Esophagus squamous epithelium (tissue), 5 donors: ENCODE results near the gene IRF2BPL. TPM values are rescaled to one million over a fixed set of nuclear protein-coding genes. Genes with fewer than 3 reads are reported as not detected.

ENCODE experiments used
- DNase-seq: peaks from one replicate; lab custom pipeline; 2025; lab: John Stamatoyannopoulos, UW
- H3K27ac ChIP-seq, 4 donors: fragments of 200-600 bp; sonication (generic); one replicate each; pipeline ENCODE4 v1.5.1; 2016 to 2019; ENCODE audit warnings: mild to moderate bottlenecking in 1 of 4
- H3K27me3 ChIP-seq, 4 donors: fragments of 200-600 bp; sonication (generic); 1 replicate in 3 of 4; 2 replicates in 1 of 4; pipeline versions ENCODE4 v1.5.1 to v1.6.0; 2017 to 2021; ENCODE audit warnings: antibody characterized with exemption in 1 of 4
- H3K36me3 ChIP-seq, 3 donors: fragments of 200-600 bp; sonication (generic); one replicate each; pipeline ENCODE4 v1.5.1; 2016 to 2019
- H3K4me1 ChIP-seq, 3 donors: fragments of 200-600 bp; sonication (generic); one replicate each; pipeline ENCODE4 v1.5.1; 2017 to 2019
- H3K4me3 ChIP-seq, 4 donors: fragments of 200-600 bp; sonication (generic); 1 replicate in 3 of 4; 2 replicates in 1 of 4; pipeline ENCODE4 v1.5.1; 2016 to 2019; ENCODE audit warnings: mild to moderate bottlenecking in 2 of 4, moderate library complexity in 1 of 4
- H3K9me3 ChIP-seq, 3 donors: fragments of 200-600 bp; sonication (generic); one replicate each; pipeline ENCODE4 v1.5.1; 2016 to 2019
- POLR2A ChIP-seq, 4 donors: fragments of 450-650 bp; IDR thresholded peaks; one replicate each; pipeline ENCODE4 v1.6.1; 2017; ENCODE audit warnings: antibody characterized with exemption in 4 of 4, mild to moderate bottlenecking in 4 of 4, moderate library complexity in 3 of 4
- WGBS, 2 donors: methylation state at CpG; one replicate each; pipeline ENCODE4 v1.1.5; 2018; 5-methylcytosine and 5-hydroxymethylcytosine counted together
- intact Hi-C: fragments of 100-400 bp; cut with DNase I; formaldehyde crosslinking; loops from one replicate; pipeline ENCODE4 v1.15.0; 2022
- total RNA-seq, 4 donors: library from RNA; depleted of rRNA; stranded (reverse); fragments of >200 nt; gene quantifications; one replicate each; pipeline ENCODE4 v1.1.0, GENCODE V29; 2016
- TF ChIP-seq, protein P1 (sequence below), 6 experiments: fragments of 450-650 bp in 4 of 6; fragments of 200-600 bp in 2 of 6; sonication (generic) in 2 of 6; IDR thresholded peaks; one replicate each; pipeline ENCODE4 v1.5.1; 2016 to 2019; ENCODE audit warnings: antibody characterized with exemption in 6 of 6, mild to moderate bottlenecking in 4 of 6, moderate library complexity in 4 of 6
- donor health status: DM: yes; HTN: yes; CAD: no.

The IRF2BPL gene
- total RNA-seq = 10 to 100 TPM; 15.8 to 28.8 (median 24.0) TPM

DNA sequence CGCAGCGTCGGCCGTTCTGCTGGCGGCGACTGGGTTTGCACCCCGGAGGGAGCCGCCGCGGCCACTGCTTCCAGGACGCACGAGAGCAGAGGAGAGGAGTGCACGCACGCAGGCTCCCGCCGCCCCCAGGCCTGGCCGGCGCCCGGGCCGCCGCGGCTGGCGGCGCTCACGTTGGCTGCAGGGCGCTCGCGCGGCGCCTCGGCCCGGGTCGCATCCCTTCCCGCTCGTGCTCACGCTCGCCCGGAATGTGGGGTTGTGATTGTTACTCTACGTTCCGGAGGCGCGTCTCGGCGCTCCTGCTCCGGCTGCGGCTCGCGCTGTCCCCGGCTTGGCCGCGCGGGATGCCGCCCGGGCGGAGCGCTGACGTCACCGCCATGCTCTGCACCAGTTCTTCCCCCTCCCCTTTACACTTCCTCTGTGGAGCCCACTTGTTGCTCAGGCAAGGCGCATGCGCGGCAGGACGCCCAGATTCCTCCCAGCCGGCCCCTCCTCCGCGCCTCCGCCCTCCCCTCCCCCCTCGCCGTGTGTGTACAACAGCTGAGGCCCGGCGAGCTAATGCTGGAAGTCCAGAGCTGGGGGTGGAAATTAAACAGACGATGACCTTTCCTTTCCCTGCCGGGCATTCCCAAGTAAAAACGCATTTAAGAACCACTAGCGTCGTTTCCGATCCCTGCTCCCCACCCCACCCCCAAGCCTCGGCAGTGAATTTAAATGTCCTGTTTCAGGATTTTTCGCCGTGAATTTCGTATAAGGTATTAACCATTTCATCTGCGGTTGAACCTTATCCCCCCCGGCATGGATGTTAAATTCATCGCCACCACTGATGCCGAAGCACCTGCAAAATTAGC, at the start of gene IRF2BPL:
TSS of gene IRF2BPL (minus strand) at position 325 of the 848 bp plus-strand sequence. CDS start 916 bp downstream, outside the sequence.
- peak in 3 of 4 donors; percentile 66 to 99 (median 98) for TF ChIP-seq POLR2A (IDR thresholded peaks at IDR 0.05)
- TF ChIP-seq, protein P1, sequence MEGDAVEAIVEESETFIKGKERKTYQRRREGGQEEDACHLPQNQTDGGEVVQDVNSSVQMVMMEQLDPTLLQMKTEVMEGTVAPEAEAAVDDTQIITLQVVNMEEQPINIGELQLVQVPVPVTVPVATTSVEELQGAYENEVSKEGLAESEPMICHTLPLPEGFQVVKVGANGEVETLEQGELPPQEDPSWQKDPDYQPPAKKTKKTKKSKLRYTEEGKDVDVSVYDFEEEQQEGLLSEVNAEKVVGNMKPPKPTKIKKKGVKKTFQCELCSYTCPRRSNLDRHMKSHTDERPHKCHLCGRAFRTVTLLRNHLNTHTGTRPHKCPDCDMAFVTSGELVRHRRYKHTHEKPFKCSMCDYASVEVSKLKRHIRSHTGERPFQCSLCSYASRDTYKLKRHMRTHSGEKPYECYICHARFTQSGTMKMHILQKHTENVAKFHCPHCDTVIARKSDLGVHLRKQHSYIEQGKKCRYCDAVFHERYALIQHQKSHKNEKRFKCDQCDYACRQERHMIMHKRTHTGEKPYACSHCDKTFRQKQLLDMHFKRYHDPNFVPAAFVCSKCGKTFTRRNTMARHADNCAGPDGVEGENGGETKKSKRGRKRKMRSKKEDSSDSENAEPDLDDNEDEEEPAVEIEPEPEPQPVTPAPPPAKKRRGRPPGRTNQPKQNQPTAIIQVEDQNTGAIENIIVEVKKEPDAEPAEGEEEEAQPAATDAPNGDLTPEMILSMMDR (IDR thresholded peaks at IDR 0.05) = peak in 4 of 6 experiments; percentile 4 to 26 (median 8)
- Histone ChIP-seq H3K27me3 (no peaks in the 10 kb centered on the region), H3K4me1 (peaks cover 59 to 85% (median 61%) of the 10 kb centered on the region in 3 donors), H3K9me3 (no peaks in the 10 kb centered on the region), H3K27ac (peak within 1 kb of the TSS; percentile 99 to 100 (median 99)), H3K4me3 (peak within 1 kb of the TSS; percentile 78 to 93 (median 82)), H3K36me3 (peaks cover 0 to 9% (median 5%) of the 10 kb centered on the region in 3 donors)
- peak; percentile 93 for DNase-seq
- intact Hi-C loops = loop anchor here (5.0 kb wide), 1 partner anchor 111 kb away; no protein-coding TSS in a partner anchor
- 1% methylated on average over 13 to 26 of the region's 84 CpGs for WGBS, 2 donors

DNA sequence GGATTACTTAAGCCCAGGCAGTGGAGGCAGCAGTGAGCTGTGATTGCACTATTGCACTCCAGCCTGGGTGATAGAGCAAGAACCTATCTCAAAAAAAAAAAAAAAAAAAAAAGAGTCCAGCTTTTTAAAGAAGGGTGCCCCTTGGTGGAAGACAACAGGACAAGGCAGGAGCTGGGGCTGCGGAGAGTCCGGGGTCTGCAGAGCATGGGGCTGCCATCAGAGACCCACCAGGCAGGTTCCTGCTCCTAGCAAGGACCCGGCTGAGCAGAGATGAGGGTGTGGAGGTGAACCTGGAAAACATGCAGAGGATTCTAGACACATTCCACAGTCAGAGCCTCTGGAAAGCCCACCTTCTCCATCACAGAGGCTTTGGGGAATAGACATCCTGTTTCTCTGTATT, 48.5 kb upstream of the IRF2BPL start:
- Histone ChIP-seq H3K27ac (peak overlapping the region; percentile 60 to 86 (median 80)), H3K4me1 (peaks cover 0 to 40% (median 16%) of the 10 kb centered on the region in 3 donors), H3K9me3 (no peaks in the 10 kb centered on the region), H3K4me3 (no peak overlapping the region), H3K36me3 (no peaks in the 10 kb centered on the region), H3K27me3 (no peaks in the 10 kb centered on the region)
- 94% methylated on average over 3 of the region's 3 CpGs for WGBS, 2 donors
- TF ChIP-seq POLR2A (IDR thresholded peaks at IDR 0.05) = no peak
- TF ChIP-seq, protein P1 (IDR thresholded peaks at IDR 0.05) = no peak
- no peak for DNase-seq
- intact Hi-C loops = no loop called here

DNA sequence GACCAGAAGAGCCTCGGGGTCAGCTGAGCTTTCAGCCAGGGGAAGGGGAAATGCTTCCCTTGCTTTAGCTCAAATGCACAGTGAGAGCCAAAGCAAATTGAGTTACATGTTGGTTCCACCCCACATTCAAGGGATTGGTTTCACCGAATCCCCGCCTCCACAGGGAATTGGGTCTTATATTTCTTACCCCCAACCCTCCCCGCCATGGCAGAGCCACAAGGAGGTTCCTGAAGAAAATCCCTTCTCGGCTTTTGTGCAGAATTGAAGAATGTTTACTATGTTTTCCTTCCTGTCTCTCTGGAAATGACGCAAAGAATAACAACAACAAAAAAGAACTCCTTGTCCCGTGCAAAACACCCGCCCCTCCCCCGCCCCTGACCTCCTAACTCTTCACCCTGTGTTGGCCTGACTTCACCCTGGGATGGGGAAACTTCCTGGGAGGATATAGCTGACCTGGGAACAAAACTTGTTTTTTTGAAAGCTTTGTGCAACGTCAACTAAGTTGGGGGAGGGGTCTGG, 47.7 kb upstream of the IRF2BPL start:
- H3K4me3 ChIP-seq = peak overlapping the region in 2 of 4 donors; percentile 7 to 57
- H3K9me3 ChIP-seq = no peaks in the 10 kb centered on the region
- no peak for DNase-seq
- H3K27ac ChIP-seq = peak overlapping the region; percentile 65 to 90 (median 80)
- intact Hi-C loops = no loop called here
- no peaks in the 10 kb centered on the region for H3K27me3 ChIP-seq
- 30 to 40% methylated on average over 8 to 10 of the region's 10 CpGs for WGBS, 2 donors
- peak in 2 of 4 donors; percentile 29 to 32 for TF ChIP-seq POLR2A (IDR thresholded peaks at IDR 0.05)
- TF ChIP-seq, protein P1 (IDR thresholded peaks at IDR 0.05) = no peak
- H3K36me3 ChIP-seq = no peaks in the 10 kb centered on the region
- peaks cover 0 to 44% (median 16%) of the 10 kb centered on the region in 3 donors for H3K4me1 ChIP-seq

DNA sequence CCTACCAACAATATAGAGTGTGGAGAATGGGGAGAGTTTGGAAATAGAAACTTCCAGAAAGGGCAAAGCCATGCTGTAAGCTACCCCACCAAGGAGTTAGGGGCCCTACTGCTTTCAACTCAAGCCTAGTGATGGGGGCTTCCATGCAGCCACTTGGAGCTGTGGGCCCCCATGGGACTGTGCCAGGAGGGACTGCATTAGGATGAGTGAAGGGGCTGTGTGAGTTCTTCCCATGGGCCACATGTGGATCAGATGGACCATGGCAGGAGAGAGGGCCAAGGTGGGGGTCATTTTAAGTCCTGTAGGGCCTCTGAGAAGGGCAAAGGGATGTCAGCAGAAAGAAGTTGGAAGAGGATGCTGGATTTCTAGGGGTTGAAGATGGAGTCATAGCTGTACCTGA, 46.5 kb upstream of the IRF2BPL start:
- no peak for TF ChIP-seq POLR2A (IDR thresholded peaks at IDR 0.05)
- TF ChIP-seq, protein P1 (IDR thresholded peaks at IDR 0.05) = no peak
- H3K27me3 ChIP-seq = no peaks in the 10 kb centered on the region
- intact Hi-C loops = no loop called here
- H3K9me3 ChIP-seq = no peaks in the 10 kb centered on the region
- DNase-seq = no peak
- H3K27ac ChIP-seq = peak overlapping the region in 3 of 4 donors; percentile 65 to 83 (median 76)
- peaks cover 0 to 55% (median 16%) of the 10 kb centered on the region in 3 donors for H3K4me1 ChIP-seq
- no peaks in the 10 kb centered on the region for H3K36me3 ChIP-seq
- peak overlapping the region in 1 of 4 donors; percentile 57 for H3K4me3 ChIP-seq

DNA sequence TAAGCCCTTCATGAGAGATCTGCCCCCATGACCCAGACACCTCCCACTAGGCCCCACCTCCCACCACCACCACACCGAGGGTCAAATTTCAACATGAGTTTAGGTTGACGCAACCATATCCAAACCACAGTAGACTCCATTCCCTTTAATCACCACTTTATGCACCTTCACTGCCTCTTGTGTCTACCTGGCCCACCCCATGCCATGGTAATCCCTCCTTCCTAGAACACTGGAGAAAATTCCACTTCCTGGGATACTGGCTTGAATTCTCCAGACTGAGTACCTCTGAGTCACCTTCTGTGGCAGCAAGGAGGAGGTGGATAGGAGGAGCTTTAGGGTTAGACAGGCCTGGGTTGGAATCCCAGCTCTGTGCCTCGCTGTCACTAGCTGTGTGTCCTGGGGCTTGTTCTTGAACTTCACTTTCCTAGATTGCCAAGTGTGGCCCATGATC, 43.5 kb upstream of the IRF2BPL start:
- TF ChIP-seq POLR2A (IDR thresholded peaks at IDR 0.05) = no peak
- TF ChIP-seq, protein P1 (IDR thresholded peaks at IDR 0.05) = no peak
- Histone ChIP-seq H3K36me3 (no peaks in the 10 kb centered on the region), H3K4me3 (no peak overlapping the region), H3K9me3 (no peaks in the 10 kb centered on the region), H3K27me3 (no peaks in the 10 kb centered on the region), H3K4me1 (peaks cover 6 to 63% (median 23%) of the 10 kb centered on the region in 3 donors), H3K27ac (no peak overlapping the region)
- intact Hi-C loops = no loop called here
- WGBS, 2 donors = 58 to 68% methylated on average over 3 of the region's 3 CpGs
- no peak for DNase-seq
